Stimulated activated CD4-positive, alpha-beta T cell treated with anti-CD3 and anti-CD28 coated beads, Interleukin-4, amount 100 ng/mL, for 1 hour (primary cell): ENCODE measurements around the gene SERPINA12.

ENCODE experiments used
- DNase-seq: peaks from one replicate; pipeline ENCODE4 v3.0.0-alpha.2; 2020

Gene SERPINA12, protein sequence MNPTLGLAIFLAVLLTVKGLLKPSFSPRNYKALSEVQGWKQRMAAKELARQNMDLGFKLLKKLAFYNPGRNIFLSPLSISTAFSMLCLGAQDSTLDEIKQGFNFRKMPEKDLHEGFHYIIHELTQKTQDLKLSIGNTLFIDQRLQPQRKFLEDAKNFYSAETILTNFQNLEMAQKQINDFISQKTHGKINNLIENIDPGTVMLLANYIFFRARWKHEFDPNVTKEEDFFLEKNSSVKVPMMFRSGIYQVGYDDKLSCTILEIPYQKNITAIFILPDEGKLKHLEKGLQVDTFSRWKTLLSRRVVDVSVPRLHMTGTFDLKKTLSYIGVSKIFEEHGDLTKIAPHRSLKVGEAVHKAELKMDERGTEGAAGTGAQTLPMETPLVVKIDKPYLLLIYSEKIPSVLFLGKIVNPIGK

DNA sequence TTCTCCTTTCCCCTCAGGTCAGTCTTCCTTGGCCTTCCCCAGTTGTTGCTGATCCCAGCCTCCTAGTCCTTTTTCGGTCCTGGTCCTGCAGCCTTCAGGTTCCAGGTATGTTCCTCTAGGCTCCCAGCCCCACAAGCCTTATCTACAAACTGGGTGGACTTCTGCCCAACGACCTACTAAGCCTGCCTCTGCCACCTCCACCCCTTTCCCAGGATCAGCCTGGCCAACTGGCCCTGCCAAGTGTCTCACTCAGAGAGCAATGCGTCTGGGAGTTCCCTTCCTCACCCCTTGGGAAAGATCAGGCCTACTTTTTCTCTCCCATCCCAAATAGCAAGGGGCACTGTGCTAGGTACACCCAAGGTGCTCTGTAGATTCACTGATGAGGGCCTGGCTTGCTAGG lies at the start of gene SERPINA12:
Gene SERPINA12 (minus strand): TSS at position 114 of the 400 bp plus-strand sequence. CDS start 11,072 bp downstream, outside the sequence.
- no peak for DNase-seq

DNA sequence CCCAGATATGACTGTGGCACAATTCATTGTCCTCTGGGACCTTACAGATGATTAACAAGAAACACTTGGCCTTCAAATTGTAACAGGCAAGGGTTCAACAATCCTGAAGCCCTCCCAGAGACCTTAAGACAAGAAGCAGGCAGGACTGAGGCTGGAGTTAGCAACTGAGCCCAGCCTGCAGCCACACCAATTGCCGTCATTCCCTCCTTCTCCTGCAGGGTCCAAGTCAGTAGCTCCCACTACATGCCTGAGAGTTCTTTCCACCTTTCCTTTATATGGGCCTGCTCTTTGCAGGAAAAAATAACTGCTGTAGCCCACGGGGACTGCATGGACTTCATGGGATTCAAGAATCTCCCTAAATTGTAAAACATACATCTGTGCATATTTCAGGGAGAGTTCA lies 49.6 kb upstream of the SERPINA12 start:
- no peak for DNase-seq

DNA sequence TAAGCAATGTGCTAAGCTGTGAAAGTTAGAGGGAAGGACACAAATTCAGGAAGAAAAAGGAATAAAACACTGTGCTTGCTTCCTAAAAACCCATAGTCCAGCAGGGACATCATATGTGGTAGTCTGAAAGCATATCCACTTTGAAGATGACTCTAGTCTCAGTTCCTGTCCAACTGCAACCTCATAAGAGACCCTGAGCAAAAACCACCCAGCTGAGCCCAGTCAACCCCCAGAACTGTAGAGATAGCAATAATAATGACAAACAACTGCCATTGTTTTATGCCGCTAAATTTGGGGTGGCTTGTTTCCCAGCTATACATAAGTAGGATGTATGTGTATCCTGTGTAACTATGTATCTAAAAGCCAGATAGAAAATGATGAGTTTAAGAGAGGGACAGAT lies 48.1 kb upstream of the SERPINA12 start:
- no peak for DNase-seq

DNA sequence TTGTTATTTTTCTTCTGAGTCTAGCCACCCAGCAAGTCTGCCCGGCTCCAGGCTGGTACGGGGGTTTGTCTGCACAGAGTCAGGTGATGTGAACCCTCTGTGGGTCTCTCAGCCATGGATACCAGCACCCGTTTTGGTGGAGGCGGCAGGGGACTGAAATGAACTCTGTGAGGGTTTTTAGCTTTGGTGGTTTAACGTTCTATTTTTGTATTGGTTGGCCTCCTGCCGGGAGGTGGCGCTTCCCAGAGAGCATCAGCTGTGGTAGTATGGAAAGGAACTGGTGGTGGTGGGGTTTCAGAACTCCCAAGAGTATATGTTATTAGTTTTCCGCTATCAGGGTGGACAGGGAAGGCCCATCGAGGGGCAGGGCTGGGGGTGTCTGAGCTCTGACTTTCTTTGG lies 46.7 kb upstream of the SERPINA12 start:
- DNase-seq, result no peak

DNA sequence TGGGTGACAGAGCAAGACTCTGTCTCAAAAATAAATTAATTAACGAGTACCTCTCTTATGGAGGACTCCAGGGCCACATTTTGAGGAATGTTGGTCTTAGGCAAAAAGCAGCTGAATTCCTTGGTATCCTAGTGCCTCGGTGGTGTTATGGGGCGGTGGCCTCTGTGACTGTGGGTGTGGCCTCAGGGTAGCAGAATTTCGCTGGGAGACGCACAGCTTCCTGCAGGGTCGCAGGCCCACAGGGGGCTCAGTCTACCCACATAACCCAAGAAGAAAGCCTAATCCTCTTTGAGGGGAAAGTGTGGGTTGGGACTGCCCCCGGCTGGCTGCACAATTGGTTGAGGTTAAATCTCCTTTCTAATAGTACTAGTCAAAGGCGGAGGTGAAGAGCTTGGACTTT lies 40.8 kb upstream of the SERPINA12 start:
- no peak for DNase-seq

DNA sequence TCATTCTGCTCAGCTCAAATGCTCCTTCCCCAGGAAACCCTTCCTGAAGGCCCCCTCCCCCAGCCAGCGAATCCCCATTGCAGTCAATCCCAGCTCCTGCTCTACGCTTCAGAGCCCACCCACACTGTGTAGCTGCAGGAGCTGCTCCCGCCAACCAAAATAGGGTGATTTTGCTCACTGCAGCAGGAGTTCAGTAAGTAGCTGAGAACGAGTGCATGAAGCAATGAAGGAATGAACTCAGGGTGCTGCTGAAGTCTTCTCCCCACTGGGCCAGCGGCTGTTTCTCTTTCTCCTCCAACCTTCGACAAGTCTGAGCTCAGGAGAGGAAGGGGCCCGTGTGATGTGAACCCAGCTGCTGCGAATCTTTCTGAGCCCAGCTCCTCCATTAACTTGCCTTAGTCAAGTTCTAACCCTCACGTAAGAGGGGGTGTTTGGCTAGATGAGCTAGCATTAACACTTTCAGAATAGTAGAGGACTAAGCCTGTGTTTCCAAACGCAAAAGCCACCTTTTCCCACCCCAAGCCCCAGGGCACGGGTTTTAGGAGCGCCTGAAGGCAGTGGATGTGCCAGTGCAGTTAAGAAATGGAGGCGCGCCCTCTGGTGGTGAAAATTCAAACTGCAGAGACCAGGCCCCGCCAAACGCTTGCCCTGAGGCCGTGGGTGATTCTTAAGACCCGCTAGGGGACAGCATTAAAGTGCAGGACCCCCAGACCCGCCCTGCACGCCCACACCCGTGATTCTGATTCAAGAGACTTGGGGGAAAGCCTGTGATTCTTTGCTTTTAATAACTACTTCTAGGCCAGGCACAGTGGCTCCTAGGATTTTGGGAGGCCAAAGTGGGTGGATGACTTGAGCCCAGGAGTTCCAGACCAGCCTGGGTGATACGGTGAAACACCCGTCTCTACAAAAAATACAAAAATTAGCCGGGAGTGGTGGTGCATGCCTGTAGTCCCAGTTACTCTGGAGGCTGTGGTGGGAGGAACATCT lies 40.0 kb upstream of the SERPINA12 start:
- peak; percentile 62 for DNase-seq

DNA sequence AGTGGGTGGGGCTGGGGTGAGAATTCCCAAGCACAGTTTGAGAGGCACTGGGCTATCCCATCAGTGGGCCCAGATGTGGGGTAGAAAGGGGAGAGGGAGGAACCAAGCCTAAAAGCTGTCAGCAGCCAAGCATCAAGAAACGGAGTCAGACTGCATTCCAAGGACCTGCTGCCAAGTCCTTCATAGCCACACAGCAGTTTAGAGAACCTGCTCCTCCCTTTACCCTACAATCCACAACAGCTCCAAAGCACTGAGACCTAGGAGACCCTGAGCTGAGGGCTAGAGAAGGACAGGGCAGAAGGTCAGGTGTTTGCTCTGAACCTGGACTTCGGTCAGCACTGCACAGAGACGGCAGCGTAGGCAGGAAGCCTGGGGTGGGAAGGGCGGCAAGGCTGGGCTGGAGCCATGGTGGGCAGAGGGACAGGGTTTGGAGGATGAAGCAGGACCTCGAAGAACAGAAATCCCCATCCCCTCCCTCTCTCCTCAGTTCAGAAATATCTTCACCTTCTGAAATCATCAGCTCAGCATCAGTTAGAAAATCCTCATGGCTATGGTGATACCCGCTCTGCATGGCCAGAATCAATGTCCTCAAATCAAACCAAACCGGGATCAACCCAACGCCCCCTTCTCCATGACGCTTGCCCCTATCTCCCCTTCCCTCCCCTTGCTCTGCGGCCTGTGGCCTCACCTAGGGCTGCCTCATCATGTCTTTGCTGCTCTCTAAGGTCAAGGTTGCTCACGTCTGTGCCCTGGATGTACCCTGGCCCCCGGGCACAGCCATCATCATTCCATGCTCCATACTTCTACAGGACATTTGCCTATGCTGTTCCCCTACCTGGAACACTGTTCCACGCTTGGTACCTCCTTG lies 39.1 kb upstream of the SERPINA12 start:
- DNase-seq, result no peak

DNA sequence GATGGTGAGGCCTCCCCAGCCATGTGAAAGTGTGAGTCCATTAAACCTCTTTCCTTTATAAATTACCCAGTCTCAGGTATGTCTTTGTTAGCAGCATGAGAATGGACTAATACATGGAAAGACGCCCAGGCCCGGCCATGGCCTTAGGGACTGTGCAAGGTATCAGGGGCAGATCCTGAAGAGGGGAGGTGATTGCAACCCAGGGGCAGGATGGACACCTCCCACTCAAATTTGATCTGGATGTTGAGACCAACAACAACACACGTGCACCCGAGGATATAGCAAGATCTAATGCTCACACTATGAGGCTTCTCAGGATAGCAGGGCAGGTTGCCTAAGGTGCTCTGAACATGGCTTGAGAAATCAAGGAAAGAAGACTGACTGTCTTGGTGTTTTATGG lies 38.5 kb upstream of the SERPINA12 start:
- DNase-seq, result no peak

DNA sequence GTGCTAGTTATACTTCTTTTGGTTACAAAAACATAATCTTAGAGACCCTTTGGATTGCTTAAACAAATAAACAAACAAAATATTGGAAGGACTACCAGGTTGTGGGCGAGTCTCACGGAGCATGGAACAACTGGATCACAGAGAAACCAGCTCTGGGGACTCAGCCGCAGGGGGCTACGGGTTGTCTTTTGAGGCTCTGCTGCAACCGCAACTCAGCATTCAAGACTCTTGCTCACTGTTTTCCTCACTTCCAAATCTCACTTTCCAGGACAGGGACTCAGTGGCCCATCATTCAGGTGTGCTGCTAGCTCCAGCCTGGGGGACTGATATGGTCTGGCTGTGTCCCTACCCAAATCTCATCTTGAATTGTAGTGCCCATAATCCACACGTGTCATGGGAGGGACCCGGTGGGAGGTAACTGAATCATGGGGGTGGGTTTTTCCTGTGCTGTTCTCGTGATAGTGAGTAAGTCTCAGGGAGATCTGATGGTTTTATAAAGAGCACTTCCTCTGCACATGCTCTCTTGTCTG lies 37.9 kb upstream of the SERPINA12 start:
- no peak for DNase-seq

DNA sequence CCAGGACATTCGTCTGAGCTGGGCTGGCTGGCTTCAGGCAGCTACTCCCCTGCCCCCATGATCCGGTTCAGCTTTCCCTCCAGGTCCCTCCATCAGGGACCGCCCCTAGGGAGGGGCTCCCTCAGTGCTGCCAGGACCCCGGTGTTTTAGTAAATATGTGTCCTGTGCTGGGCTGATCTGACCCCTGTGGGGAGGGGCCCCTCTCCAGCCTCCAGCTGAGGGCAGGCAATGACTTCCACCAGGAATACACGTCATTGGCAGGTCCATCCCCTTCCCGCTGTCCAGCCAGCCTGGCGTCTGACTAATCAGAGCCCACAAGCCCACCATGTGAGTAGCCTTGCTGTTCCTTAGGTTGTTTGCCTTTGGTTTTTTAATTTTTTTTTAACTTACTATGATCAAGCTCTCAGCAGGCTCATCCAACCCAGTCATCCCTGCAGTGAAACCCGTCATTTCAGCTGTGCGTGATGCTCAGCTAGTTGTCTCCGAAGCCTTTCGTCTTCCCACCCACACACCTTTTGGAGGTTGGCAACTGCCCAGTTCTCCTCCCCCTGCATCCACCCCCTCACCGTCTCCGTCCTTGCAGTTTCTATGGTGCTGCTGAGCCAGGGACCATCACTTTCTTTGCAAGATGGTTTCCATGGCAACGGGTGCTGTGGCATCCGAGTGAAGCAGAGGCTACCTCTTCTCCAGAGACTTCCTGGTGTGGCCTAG lies 36.0 kb upstream of the SERPINA12 start:
- DNase-seq, result no peak

DNA sequence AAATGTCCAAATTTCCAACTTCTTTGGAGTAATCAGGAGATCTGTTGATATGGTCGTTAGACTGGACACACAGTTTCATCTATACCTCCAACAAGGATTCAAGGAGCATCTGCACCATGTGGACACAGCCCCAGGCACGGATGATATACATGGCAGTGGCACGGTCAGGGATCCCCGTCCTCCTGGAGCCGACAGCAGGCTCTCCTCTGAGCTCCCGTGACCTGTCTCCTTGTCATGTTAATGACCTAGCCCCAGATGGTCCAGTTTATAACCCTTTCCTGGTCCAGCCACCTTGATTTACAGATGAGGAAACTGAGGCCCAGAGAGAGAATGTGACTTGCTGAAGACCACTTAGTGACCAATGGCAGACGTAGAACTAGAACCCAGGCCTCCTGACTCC lies 35.5 kb upstream of the SERPINA12 start:
- no peak for DNase-seq

DNA sequence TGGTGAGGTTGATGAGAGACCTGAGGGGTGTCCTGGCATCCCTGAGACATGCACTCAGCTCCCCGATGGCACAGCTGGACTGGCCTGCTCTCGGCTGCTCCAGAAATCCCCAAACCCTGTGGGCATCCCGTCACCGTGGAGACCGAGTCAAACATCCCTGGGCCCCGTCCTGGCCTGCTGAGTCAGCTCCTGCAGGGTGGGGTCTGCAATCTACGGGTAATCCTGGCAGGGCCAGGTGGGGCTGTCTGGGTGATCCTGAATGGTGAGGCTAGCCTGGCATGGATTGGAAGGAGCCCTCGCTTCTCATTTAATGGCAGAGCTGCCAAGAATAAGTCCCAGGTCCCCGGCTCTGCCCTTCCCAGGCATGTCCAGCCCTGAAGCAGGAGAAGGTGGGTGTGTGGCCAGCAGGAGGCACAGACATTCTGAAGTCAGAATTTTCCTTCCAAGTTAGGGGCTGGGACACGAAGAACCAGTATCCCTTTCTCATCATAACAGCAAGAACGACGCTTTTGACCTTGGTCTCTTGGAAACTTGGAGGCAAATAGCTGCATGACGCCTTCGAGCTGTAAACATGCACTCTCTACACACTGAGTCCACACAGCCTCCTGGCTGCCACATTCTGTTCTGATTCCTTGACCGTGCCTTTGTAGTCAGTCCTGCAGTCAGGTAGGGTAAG lies 34.3 kb upstream of the SERPINA12 start:
- no peak for DNase-seq

DNA sequence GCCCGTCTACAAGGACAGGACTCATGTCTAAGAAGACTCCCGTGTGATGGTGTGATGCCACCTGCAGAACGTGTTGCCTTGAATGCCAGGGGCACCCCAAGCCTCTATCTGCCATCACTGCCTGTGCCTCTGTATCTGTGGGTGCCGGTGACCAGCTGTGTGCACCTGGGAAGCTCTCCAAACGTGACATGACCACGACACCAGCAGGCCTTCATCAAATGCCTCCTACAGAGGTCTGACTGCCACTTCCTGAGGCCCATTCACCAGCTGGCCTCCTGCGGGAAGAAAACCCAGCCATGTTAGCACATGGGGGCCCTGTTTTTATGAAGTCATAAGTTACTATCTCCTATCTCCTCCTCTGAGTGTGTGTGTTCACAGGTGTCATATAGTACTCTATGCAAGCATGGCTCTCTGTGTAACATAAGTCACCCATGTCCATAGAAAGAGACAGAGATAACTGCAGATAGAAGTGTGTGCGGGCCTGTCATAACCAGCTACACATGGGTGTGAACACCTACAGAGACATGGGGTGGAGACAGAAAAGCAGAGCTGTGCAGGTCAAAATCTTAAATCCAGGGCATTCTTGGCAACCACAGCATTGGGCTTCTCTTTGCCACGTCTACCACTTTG lies 33.7 kb upstream of the SERPINA12 start:
- no peak for DNase-seq

DNA sequence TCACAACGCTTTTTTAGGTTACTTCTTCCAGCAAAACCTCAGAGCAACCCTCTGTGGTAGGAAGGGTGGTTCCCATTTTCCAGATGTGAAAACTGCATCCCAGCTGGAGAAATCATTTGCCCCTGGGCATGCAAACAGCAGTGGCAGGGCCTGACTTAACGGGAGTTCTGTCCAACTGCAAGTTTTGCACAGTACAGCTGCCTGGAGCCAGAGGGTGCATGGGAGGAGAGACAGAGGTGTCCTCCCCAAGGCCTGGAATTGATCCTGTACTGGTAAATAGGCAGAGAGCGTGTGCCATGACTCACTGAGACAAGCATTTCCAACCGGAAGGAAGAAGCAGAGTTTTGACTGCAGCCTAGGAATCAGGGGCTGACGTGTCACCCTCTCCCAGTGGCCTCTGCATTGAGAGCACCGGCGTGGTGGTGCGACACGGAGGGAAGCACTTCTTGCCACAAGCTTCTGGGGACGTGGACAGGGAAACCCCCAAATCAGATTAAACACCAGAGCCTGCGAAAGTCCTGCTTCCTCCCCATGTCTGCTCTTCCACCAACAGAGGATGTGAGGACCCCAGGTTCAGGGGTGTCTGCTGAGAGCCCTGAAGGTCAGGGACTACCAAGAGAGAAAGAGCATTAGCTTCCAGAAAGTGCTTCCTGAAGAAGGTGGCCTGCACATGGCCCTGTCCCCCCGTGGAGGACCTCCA lies 33.0 kb upstream of the SERPINA12 start:
- DNase-seq, result no peak

DNA sequence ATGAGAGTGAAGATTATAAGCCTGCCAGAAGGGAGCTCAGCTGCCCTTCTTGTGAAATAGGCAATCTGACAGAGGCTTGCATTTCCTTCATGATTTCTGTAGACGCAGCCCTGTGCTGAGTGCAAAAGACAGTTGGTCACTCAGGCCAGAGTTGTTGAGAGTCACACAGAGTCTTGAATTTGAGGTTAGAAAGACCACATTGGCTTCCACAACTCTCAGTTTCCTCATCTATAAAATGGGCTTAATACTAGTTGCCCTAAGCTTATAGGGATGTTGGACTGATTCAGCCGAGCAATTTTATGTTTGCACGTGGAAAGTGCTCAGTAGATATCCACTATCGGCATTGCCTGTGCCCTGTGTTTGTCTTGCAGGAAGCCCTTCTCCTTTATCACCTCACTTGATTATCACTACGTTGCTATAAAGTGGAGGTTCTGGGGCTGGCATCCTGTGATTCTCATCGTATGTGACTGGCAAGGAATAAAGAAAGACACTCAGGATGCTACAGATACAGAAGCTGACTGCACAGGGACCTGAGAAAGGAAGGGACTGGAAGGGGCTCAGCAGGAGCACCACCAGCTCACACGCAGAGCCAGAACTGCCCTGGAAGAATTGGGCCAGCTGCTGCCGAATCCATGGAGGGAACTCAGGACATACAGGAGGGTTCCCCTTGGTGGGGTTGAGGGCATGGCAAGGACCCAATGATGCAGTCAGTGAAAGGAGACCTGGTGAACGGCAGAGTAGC lies 32.1 kb upstream of the SERPINA12 start:
- no peak for DNase-seq

DNA sequence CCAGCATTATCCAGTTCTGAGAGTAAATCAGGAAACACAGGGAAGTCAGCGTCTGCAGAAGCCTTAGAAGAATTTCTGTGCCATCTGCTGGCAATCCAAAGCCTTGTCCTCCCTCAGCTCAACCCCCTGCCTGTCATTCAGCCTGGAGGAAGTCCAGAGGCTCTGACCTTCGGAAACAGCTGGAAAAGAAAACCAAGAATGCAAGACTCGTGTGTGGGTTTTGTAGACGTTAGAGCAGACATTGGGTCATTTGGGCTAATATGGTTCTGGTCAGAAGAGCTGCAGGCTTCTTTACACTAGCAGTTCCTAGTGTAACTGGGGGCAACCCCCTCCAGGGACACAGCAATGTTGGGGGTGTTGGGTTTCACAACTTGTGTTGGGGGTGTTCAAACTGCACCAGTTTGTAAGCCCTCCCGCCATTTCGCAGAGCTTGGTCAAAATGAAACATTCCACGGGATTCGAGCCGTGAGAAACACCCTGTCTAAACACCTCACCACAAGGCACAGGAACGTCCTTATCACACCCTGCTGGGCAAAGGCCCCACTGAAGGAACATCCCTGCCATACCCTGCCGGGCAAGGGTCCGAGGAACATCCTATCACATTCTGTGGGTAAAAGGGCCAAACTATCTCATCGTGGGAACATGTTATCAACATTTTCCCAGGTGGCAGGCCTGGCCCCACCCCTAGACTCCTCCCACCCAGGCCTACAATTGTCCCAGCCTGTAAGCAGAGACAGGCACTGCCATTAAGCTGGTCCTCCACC lies 30.9 kb upstream of the SERPINA12 start:
- DNase-seq, result no peak

DNA sequence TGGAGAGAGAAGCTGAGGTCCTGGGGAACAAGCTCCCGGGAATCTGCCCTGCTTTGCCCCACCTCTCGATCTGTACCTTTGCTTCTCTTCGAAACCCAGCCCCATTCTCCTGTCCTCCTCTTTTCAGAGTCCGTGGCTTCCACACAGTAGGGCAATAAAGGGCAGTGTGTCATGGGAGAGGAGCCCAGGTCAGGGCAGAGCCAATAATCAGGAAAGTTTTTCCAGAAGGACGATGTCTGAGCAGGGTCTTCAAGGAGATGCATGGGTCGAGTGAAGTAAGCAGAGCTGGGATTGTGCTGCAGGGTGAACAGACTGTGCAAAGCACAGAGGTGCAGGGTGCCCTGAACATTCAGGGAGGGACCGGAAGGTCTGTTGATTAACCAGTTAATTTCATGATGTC lies 29.9 kb upstream of the SERPINA12 start:
- DNase-seq, result no peak

DNA sequence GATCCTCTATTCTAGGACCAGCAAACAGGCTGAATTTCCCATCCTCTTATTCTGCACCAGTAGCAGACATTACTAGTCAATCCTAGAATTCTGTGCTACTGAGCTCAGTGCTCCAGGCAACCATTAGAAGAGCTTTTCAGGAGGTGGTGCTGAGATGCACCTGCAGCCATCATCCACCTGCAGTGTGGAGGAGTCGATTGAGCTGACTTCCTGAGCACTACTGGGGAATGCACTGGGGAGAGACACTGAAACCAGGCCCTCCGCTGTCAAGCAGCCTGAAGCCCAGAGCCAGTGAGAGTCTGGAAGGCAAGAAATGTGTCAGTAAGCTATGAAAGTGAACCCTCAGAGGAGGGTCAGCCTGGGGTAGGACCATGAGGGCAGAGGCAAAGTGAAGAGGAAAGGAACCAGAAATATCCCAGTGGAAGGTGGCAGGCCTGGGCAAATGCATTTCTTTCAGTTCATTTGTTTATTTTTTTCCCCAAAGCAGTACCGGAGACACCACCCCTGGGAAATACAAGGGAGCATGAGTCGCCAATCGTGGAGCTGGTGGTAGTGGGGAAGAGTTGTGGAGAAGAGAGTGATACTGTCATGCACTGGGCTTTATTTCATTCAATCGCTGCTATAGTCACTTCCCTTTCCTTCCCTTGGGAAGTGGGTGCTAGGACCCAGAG lies 28.9 kb upstream of the SERPINA12 start:
- no peak for DNase-seq
